ENCODE measurements around the gene GRAMD1C. TPM values are rescaled to one million over a fixed set of nuclear protein-coding genes. Genes with fewer than 3 reads are reported as not detected.

Gene GRAMD1C
- total and polyA plus RNA-seq, 2 donors (not counting 1 experiment from before 2014, with no cell fraction given) = 0.82 to 7.8 TPM

DNA sequence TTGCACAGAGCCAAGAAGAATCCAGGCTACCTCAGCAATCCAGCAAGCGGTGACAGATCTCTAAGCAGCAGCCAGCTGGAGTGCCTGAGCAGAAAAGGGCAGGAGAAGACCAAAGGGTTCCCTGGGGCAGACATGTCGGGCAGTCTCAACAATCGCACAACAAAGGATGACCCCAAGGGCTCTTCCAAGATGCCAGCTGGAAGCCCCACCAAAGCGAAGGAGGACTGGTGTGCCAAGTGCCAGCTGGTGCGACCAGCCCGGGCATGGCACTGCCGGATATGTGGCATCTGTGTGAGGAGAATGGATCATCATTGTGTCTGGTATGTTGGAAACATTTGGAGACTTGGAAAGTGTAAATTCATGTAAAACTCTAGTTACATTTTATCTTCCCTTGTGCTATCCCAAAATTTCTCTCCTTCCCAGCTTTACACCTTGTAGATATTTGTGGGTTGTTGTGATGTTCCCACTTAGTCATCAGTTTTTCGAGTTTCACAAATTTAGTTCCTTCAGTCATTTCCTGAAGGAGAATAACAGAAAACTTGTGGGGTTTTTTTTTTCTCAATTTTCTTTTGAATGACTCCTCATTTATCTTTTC, 115.6 kb downstream of the GRAMD1C start:
- Histone ChIP-seq H3K4me1 (ENCODE audit: control insufficient read depth, extremely low read depth, insufficient read depth, low read length) (no peaks in the 10 kb centered on the region), H3K9me3 (ENCODE audit: control insufficient read depth, insufficient read depth, low read depth, low read length) (no peaks in the 10 kb centered on the region), H3K79me2 (ENCODE audit: control insufficient read depth, insufficient read depth, low read length) (no peaks in the 10 kb centered on the region), H3K4me2 (ENCODE audit: extremely low read depth, insufficient read depth, low read length) (no peak overlapping the region), H3K4me3 (replicated peaks in 1 of 4; ENCODE audit: control extremely low read depth in 1 of 4, insufficient read depth in 1 of 4, low read depth in 3 of 4, low read length in 4 of 4) (no peak overlapping the region), H4K20me1 (ENCODE audit: control insufficient read depth, extremely low read depth, insufficient read depth, low read length) (no peaks in the 10 kb centered on the region), H3K27me3 (ENCODE audit: control insufficient read depth, insufficient read depth, low read length) (peaks cover under 1% of the 10 kb centered on the region), H3K27ac (ENCODE audit: insufficient read depth, low read length) (no peak overlapping the region), H3K9ac (ENCODE audit: insufficient read depth, low read length) (no peak overlapping the region), H2AFZ (ENCODE audit: low read length) (no peak overlapping the region), H3K36me3 (ENCODE audit: control insufficient read depth, insufficient read depth, low read length) (no peaks in the 10 kb centered on the region)
- no peak for DNase-seq (ENCODE audit: low read depth in 2 of 2)
- TF ChIP-seq, protein P1, sequence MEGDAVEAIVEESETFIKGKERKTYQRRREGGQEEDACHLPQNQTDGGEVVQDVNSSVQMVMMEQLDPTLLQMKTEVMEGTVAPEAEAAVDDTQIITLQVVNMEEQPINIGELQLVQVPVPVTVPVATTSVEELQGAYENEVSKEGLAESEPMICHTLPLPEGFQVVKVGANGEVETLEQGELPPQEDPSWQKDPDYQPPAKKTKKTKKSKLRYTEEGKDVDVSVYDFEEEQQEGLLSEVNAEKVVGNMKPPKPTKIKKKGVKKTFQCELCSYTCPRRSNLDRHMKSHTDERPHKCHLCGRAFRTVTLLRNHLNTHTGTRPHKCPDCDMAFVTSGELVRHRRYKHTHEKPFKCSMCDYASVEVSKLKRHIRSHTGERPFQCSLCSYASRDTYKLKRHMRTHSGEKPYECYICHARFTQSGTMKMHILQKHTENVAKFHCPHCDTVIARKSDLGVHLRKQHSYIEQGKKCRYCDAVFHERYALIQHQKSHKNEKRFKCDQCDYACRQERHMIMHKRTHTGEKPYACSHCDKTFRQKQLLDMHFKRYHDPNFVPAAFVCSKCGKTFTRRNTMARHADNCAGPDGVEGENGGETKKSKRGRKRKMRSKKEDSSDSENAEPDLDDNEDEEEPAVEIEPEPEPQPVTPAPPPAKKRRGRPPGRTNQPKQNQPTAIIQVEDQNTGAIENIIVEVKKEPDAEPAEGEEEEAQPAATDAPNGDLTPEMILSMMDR (conservative IDR thresholded peaks at IDR 0.05 in 1 of 2, IDR thresholded peaks at IDR 0.05 in 1 of 2; ENCODE audit: low read depth in 1 of 2, low read length in 2 of 2) = no peak
- no peak for TF ChIP-seq EZH2 (IDR thresholded peaks at IDR 0.05; ENCODE audit: low read length, missing control alignments)

DNA sequence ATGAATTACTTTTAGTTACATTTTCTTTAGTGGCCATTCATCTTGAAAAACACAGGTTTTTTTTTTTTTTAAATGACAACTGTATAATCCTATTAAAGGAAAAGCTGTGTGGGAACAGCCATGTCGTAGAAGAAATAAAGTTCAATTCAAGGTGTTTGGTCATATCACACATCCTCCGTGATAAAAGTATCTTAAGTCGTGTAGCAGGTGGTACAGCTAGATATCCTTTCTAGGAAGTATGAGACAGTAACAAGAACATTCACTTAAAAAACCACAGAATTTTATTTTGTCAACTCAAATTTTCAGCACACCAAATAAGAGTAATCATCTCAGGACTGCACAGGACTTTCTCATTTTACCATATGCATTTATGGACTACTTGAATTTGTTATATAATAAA, 125.3 kb downstream of the GRAMD1C start:
- Histone ChIP-seq H3K4me1 (ENCODE audit: control insufficient read depth, extremely low read depth, insufficient read depth, low read length) (no peaks in the 10 kb centered on the region), H3K4me2 (ENCODE audit: extremely low read depth, insufficient read depth, low read length) (no peak overlapping the region), H3K27me3 (ENCODE audit: control insufficient read depth, insufficient read depth, low read length) (no peaks in the 10 kb centered on the region), H3K9me3 (ENCODE audit: control insufficient read depth, insufficient read depth, low read depth, low read length) (no peaks in the 10 kb centered on the region), H3K36me3 (ENCODE audit: control insufficient read depth, insufficient read depth, low read length) (no peaks in the 10 kb centered on the region), H3K79me2 (ENCODE audit: control insufficient read depth, insufficient read depth, low read length) (no peaks in the 10 kb centered on the region), H4K20me1 (ENCODE audit: control insufficient read depth, extremely low read depth, insufficient read depth, low read length) (no peaks in the 10 kb centered on the region), H3K9ac (ENCODE audit: insufficient read depth, low read length) (no peak overlapping the region), H3K27ac (ENCODE audit: insufficient read depth, low read length) (no peak overlapping the region), H3K4me3 (replicated peaks in 1 of 4; ENCODE audit: control extremely low read depth in 1 of 4, insufficient read depth in 1 of 4, low read depth in 3 of 4, low read length in 4 of 4) (no peak overlapping the region), H2AFZ (ENCODE audit: low read length) (no peak overlapping the region)
- TF ChIP-seq EZH2 (IDR thresholded peaks at IDR 0.05; ENCODE audit: low read length, missing control alignments) = no peak
- TF ChIP-seq, protein P1 (conservative IDR thresholded peaks at IDR 0.05 in 1 of 2, IDR thresholded peaks at IDR 0.05 in 1 of 2; ENCODE audit: low read depth in 1 of 2, low read length in 2 of 2) = no peak
- DNase-seq (ENCODE audit: low read depth in 2 of 2) = no peak

DNA sequence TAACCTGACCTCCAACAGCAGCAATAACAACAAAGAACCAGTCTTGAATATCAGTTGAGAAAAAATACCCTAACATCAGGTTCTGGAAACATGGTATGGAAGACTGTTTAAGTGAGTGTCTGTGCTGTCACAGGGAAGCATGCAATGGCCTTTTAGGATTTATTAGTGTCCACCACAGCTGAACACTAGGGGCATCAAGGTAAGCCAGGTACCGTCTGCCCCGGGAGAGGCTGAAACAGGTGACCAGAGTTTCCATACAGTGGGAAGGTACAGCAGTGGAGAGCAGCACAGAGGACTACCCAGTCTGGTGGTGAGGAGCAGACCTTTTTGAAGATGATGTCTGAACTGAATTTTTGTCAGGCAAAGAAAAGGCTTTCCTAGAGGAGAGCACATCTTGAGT, 127.6 kb downstream of the GRAMD1C start:
- no peaks in the 10 kb centered on the region for H4K20me1 ChIP-seq (ENCODE audit: control insufficient read depth, extremely low read depth, insufficient read depth, low read length)
- no peaks in the 10 kb centered on the region for H3K9me3 ChIP-seq (ENCODE audit: control insufficient read depth, insufficient read depth, low read depth, low read length)
- H3K4me1 ChIP-seq (ENCODE audit: control insufficient read depth, extremely low read depth, insufficient read depth, low read length) = no peaks in the 10 kb centered on the region
- no peak overlapping the region for H3K9ac ChIP-seq (ENCODE audit: insufficient read depth, low read length)
- H3K79me2 ChIP-seq (ENCODE audit: control insufficient read depth, insufficient read depth, low read length) = no peaks in the 10 kb centered on the region
- DNase-seq (ENCODE audit: low read depth in 2 of 2) = no peak
- H3K4me2 ChIP-seq (ENCODE audit: extremely low read depth, insufficient read depth, low read length) = no peak overlapping the region
- no peak overlapping the region for H3K27ac ChIP-seq (ENCODE audit: insufficient read depth, low read length)
- H3K36me3 ChIP-seq (ENCODE audit: control insufficient read depth, insufficient read depth, low read length) = no peaks in the 10 kb centered on the region
- H3K27me3 ChIP-seq (ENCODE audit: control insufficient read depth, insufficient read depth, low read length) = no peaks in the 10 kb centered on the region
- TF ChIP-seq EZH2 (IDR thresholded peaks at IDR 0.05; ENCODE audit: low read length, missing control alignments) = no peak
- TF ChIP-seq, protein P1 (conservative IDR thresholded peaks at IDR 0.05 in 1 of 2, IDR thresholded peaks at IDR 0.05 in 1 of 2; ENCODE audit: low read depth in 1 of 2, low read length in 2 of 2) = no peak
- H2AFZ ChIP-seq (ENCODE audit: low read length) = no peak overlapping the region
- H3K4me3 ChIP-seq (replicated peaks in 1 of 4; ENCODE audit: control extremely low read depth in 1 of 4, insufficient read depth in 1 of 4, low read depth in 3 of 4, low read length in 4 of 4) = no peak overlapping the region
